Endothelial cell of umbilical vein (primary cell): ENCODE data around the gene RILPL1. TPM values are rescaled to one million over a fixed set of nuclear protein-coding genes. Genes with fewer than 3 reads are reported as not detected.

Source experiments
- BruUV-seq: library from RNA; stranded (reverse); fragments of 400-500 nt; replicated peaks from 2 replicates; lab custom pipeline; 2021; lab: Mats Ljungman, UMichigan
- CTCF ChIA-PET: fragments of 300-600, 350-600 bp; sonication (Branson Sonifier 250); formaldehyde crosslinking; loops from one replicate; lab custom pipeline; 2021; ENCODE audit warnings: antibody characterized with exemption, inconsistent platforms; lab: Charles Lee
- POLR2A ChIA-PET: fragments of 300-600, 350-600 bp; sonication (Branson Sonifier 250); formaldehyde crosslinking; loops from one replicate; lab custom pipeline; 2021; ENCODE audit warnings: antibody characterized with exemption, inconsistent platforms; lab: Charles Lee
- DNase-seq: peaks from one replicate; pipeline ENCODE4 v3.0.0-alpha.2; 2011; ENCODE audit warnings: low read depth, low spot score
- FAIRE-seq: peaks from 2 replicates; lab custom pipeline; 2011; peaks lifted over from hg19 to GRCh38; lab: Jason Lieb, UNC
- H2AFZ ChIP-seq: 2 replicates; pipeline ENCODE4 v1.6.0; 2012; ENCODE audit warnings: low read depth, low read length, control low read depth, inconsistent platforms
- H3K27ac ChIP-seq: 2 replicates; pipeline ENCODE4 v1.5.1; 2011; ENCODE audit warnings: low read depth, mild to moderate bottlenecking, control low read depth, low read length, moderate library complexity; ENCODE audit not compliant: insufficient read depth
- H3K27me3 ChIP-seq, 2 experiments: 2 replicates each; pipeline versions ENCODE4 v1.6.0 to v1.6.1; 2011; ENCODE audit warnings: low read length in 2 of 2, mixed read lengths in 1 of 2; ENCODE audit not compliant: control insufficient read depth in 2 of 2, insufficient read depth in 2 of 2
- H3K36me3 ChIP-seq, 2 experiments: 2 replicates in 1 of 2; 3 replicates in 1 of 2; pipeline ENCODE4 v1.5.1; 2011; ENCODE audit warnings: low read length in 2 of 2, mild to moderate bottlenecking in 1 of 2, moderate library complexity in 1 of 2; ENCODE audit not compliant: control insufficient read depth in 2 of 2, insufficient read depth in 2 of 2; ENCODE audit errors: extremely low read depth in 1 of 2
- H3K4me1 ChIP-seq: 3 replicates; pipeline ENCODE4 v1.5.1; 2011; ENCODE audit warnings: mild to moderate bottlenecking, low read length; ENCODE audit not compliant: control insufficient read depth, insufficient read depth; ENCODE audit errors: extremely low read depth
- H3K4me2 ChIP-seq: 2 replicates; pipeline ENCODE4 v1.6.1; 2011; ENCODE audit warnings: low read length, control low read depth, mixed read lengths; ENCODE audit not compliant: insufficient read depth
- H3K4me3 ChIP-seq, 3 experiments: fragments of 200-600 bp in 1 of 3; sonication (generic), shearing (Covaris generic) in 1 of 3; replicated peaks in 1 of 3; 2 replicates each; pipeline ENCODE4 v1.5.1; 2011 to 2016; ENCODE audit warnings: control low read depth in 3 of 3, low read length in 3 of 3, mild to moderate bottlenecking in 2 of 3, inconsistent platforms in 1 of 3, low read depth in 1 of 3, moderate library complexity in 1 of 3; ENCODE audit not compliant: insufficient read depth in 1 of 3
- H3K79me2 ChIP-seq: 2 replicates; pipeline ENCODE4 v1.6.0; 2012; ENCODE audit warnings: low read length, inconsistent platforms; ENCODE audit not compliant: control insufficient read depth, insufficient read depth
- H3K9ac ChIP-seq: replicated peaks from 2 replicates; pipeline ENCODE3; 2011; ENCODE audit warnings: low read length, control low read depth; ENCODE audit not compliant: insufficient read depth; ENCODE audit errors: extremely low read depth
- H3K9me1 ChIP-seq: replicated peaks from 3 replicates; pipeline ENCODE4 v1.6.0; 2011; ENCODE audit warnings: mild to moderate bottlenecking, low read length; ENCODE audit not compliant: control insufficient read depth, insufficient read depth; ENCODE audit errors: extremely low read depth
- H3K9me3 ChIP-seq: replicated peaks from 2 replicates; pipeline ENCODE4 v1.5.1; 2012; ENCODE audit warnings: low read length, inconsistent platforms; ENCODE audit not compliant: control insufficient read depth, insufficient read depth
- H4K20me1 ChIP-seq: replicated peaks from 2 replicates; pipeline ENCODE3; 2011; ENCODE audit warnings: mild to moderate bottlenecking, low read length; ENCODE audit not compliant: control insufficient read depth, insufficient read depth; ENCODE audit errors: extremely low read depth
- EZH2 ChIP-seq: IDR thresholded peaks from 2 replicates; pipeline ENCODE4 v1.6.1; 2012; ENCODE audit warnings: borderline replicate concordance, low read depth, mild to moderate bottlenecking, moderate library complexity, low read length, inconsistent platforms; ENCODE audit not compliant: severe bottlenecking
- FOS ChIP-seq: IDR thresholded peaks from 2 replicates; pipeline ENCODE4 v1.6.1; 2011; ENCODE audit warnings: mild to moderate bottlenecking, low read length, moderate library complexity, borderline replicate concordance; ENCODE audit not compliant: insufficient read depth
- GATA2 ChIP-seq: IDR thresholded peaks from 2 replicates; pipeline ENCODE4 v1.7.0; 2011; ENCODE audit warnings: low read depth, mild to moderate bottlenecking, moderate library complexity, mixed read lengths, low read length; ENCODE audit not compliant: insufficient read length, insufficient read depth
- JUN ChIP-seq: IDR thresholded peaks from 2 replicates; pipeline ENCODE4 v1.6.1; 2011; ENCODE audit warnings: borderline replicate concordance, low read depth; ENCODE audit not compliant: insufficient read length, insufficient read depth
- POLR2A ChIP-seq: IDR thresholded peaks from 2 replicates; pipeline ENCODE4 v1.6.1; 2012; ENCODE audit warnings: low read depth, mild to moderate bottlenecking, control low read depth, low read length
- POLR2AphosphoS5 ChIP-seq: IDR thresholded peaks from 2 replicates; pipeline ENCODE4 v1.6.1; 2012; ENCODE audit warnings: low read depth, mild to moderate bottlenecking, control low read depth, low read length, moderate library complexity; ENCODE audit not compliant: insufficient read depth
- dilution Hi-C: fragments of 300-500 bp; cut with MboI; formaldehyde crosslinking; loops from one replicate; pipeline ENCODE4 v1.15.0; 2019; ENCODE audit warnings: low sequenced_read_pairs; ENCODE audit not compliant: extremely low pct_ligation_motif_present
- intact Hi-C: fragments of 100-400 bp; cut with micrococcal nuclease; formaldehyde crosslinking; loops from one replicate; pipeline ENCODE4 v1.10.0; 2022
- polyA plus RNA-seq, 4 experiments: library from polyadenylated mRNA; depleted of rRNA in 3 of 4; stranded (reverse) in 3 of 4; unstranded in 1 of 4; fragments of >200 nt; gene quantifications; 2 replicates each; pipeline versions ENCODE4 v1.2.1 to v1.2.3, GENCODE V29; 2011 to 2012; ENCODE audit warnings: missing spikeins in 1 of 4
- total RNA-seq: library from RNA; stranded (reverse); gene quantifications from 2 replicates; pipeline ENCODE4 v1.2.3, GENCODE V29; 2021
- TF ChIP-seq, protein P1 (sequence below): IDR thresholded peaks from 2 replicates; pipeline ENCODE4 v1.6.1; 2011; ENCODE audit not compliant: insufficient read depth, insufficient read length

RILPL1 gene
- total and polyA plus RNA-seq, 2 donors (not counting 3 experiments of a cell fraction or from before 2014, with no cell fraction given), result 30.4 to 34.3 TPM

DNA sequence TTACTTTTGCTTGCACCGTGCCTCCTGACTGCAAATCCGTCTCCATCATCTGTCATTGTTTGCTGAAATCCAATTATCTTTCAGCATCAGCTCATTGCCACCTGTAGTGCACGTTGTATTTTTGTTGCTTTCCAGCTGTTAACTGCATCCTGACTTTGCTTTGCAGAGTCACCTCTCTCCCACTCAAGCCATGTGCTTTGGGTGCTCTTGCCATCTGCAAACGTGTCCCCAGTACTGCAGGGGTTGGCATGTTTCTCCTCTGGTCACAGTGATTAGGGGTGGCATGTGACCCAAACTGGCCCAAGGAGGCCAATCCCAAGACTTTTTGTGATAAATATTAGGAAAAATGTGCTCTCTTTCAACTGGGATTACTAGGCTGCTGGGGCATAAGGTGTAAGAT is 40.4 kb upstream of the RILPL1 start:
- dilution Hi-C loops (no loop called here), intact Hi-C loops (no loop called here)
- H2AFZ ChIP-seq, result no peak overlapping the region
- no peaks in the 10 kb centered on the region for H3K9me3 ChIP-seq
- H3K27me3 ChIP-seq, result peaks cover 0 to 4% of the 10 kb centered on the region in 2 experiments
- no TSS peak for BruUV-seq
- no peak overlapping the region for H3K4me3 ChIP-seq
- no peak for FAIRE-seq
- ChIA-PET CTCF (interaction anchor here (1.1 to 1.2 kb wide), 2 partner anchors 8 to 180 kb away, joined by 4 to 5 read pairs; no protein-coding TSS in a partner anchor), POLR2A (interaction anchor here (0.6 kb wide), 1 partner anchor 87 kb away, joined by 3 read pairs; no protein-coding TSS in a partner anchor)
- DNase-seq, result no peak
- no peaks in the 10 kb centered on the region for H3K79me2 ChIP-seq
- H3K9me1 ChIP-seq, result no peaks in the 10 kb centered on the region
- H3K9ac ChIP-seq, result no peak overlapping the region
- H4K20me1 ChIP-seq, result no peaks in the 10 kb centered on the region
- no peak overlapping the region for H3K4me2 ChIP-seq
- no peak overlapping the region for H3K27ac ChIP-seq
- TF ChIP-seq, protein P1, sequence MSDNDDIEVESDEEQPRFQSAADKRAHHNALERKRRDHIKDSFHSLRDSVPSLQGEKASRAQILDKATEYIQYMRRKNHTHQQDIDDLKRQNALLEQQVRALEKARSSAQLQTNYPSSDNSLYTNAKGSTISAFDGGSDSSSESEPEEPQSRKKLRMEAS, result no peak
- TF ChIP-seq GATA2 (no peak), FOS (no peak), POLR2AphosphoS5 (no peak)
- H3K4me1 ChIP-seq, result peaks cover 2% of the 10 kb centered on the region
- no peaks in the 10 kb centered on the region for H3K36me3 ChIP-seq

DNA sequence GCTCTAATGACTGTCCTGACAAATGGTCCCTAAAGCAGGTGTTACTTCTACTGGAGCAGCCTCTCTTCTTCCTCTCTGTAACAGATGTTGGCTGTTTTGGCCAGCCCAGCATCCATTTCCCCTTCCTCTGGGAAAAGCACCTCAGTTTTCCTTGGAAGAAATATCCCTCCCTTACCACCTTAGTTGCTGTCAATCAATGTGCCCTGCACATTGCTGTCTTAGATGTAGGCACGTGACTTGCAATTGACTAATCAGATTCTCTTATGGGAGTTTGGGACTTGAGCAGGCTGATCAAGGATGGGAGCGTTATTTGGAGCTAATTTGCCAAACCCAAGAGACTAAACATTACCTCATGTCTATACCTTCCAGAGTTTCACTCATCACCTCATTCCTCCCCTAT is 38.9 kb upstream of the RILPL1 start:
- Histone ChIP-seq H3K27me3 (peaks cover 0 to 4% of the 10 kb centered on the region in 2 experiments), H4K20me1 (no peaks in the 10 kb centered on the region), H2AFZ (no peak overlapping the region), H3K79me2 (no peaks in the 10 kb centered on the region), H3K4me3 (no peak overlapping the region), H3K27ac (no peak overlapping the region), H3K4me2 (no peak overlapping the region), H3K9ac (no peak overlapping the region), H3K36me3 (no peaks in the 10 kb centered on the region), H3K4me1 (peaks cover 2% of the 10 kb centered on the region), H3K9me3 (no peaks in the 10 kb centered on the region), H3K9me1 (no peaks in the 10 kb centered on the region)
- DNase-seq (no peak), FAIRE-seq (no peak)
- intact Hi-C loops (no loop called here), dilution Hi-C loops (no loop called here)
- ChIA-PET POLR2A (no interaction called here), CTCF (interaction anchor here (1.4 kb wide), 1 partner anchor 39 kb away, joined by 5 read pairs; the partner anchor contains the start of gene RILPL1)
- no TSS peak for BruUV-seq
- no peak for TF ChIP-seq POLR2A
- TF ChIP-seq POLR2AphosphoS5, result no peak
- no peak for TF ChIP-seq EZH2
- TF ChIP-seq JUN, result no peak
